Mesenchymal stem cell (in vitro differentiated cells and primary cell): Measurements from ENCODE around the gene CD27.

Source experiments
- DNase-seq: peaks from one replicate; pipeline ENCODE4 v3.0.0-alpha.2; 2013
- H2AFZ ChIP-seq: one replicate; pipeline ENCODE4 v1.6.1; 2013; ENCODE audit warnings: low read depth, mild to moderate bottlenecking, control low read depth, inconsistent platforms, low read length, moderate library complexity
- H2AK5ac ChIP-seq: 2 replicates; pipeline ENCODE4 v1.6.1; 2013; ENCODE audit warnings: low read length, moderate library complexity, mild to moderate bottlenecking, inconsistent platforms; ENCODE audit not compliant: severe bottlenecking
- H2BK120ac ChIP-seq: one replicate; pipeline ENCODE4 v1.6.1; 2013; ENCODE audit warnings: low read depth, mild to moderate bottlenecking, inconsistent platforms, low read length, moderate library complexity
- H2BK12ac ChIP-seq, 2 experiments: one replicate each; pipeline ENCODE4 v1.6.1; 2013; ENCODE audit warnings: inconsistent platforms in 2 of 2, low read length in 2 of 2, mild to moderate bottlenecking in 2 of 2, moderate library complexity in 2 of 2, control low read depth in 1 of 2
- H2BK15ac ChIP-seq: one replicate; pipeline ENCODE4 v1.6.1; 2013; ENCODE audit warnings: mild to moderate bottlenecking, low read depth, inconsistent platforms; ENCODE audit not compliant: poor library complexity, severe bottlenecking
- H2BK5ac ChIP-seq: 2 replicates; pipeline ENCODE4 v1.6.1; 2013; ENCODE audit warnings: low read depth, mild to moderate bottlenecking, low read length, control low read depth, inconsistent platforms; ENCODE audit not compliant: poor library complexity, severe bottlenecking
- H3K14ac ChIP-seq, 2 experiments: one replicate each; pipeline ENCODE4 v1.6.1; 2013; ENCODE audit warnings: inconsistent platforms in 2 of 2, low read length in 2 of 2, control low read depth in 1 of 2, mild to moderate bottlenecking in 1 of 2, moderate library complexity in 1 of 2
- H3K18ac ChIP-seq, 2 experiments: one replicate each; pipeline ENCODE4 v1.6.1; 2013; ENCODE audit warnings: inconsistent platforms in 2 of 2, low read length in 2 of 2, control low read depth in 1 of 2, low read depth in 1 of 2, mild to moderate bottlenecking in 1 of 2
- H3K23ac ChIP-seq, 2 experiments: one replicate each; pipeline ENCODE4 v1.6.1; 2013; ENCODE audit warnings: inconsistent platforms in 2 of 2, low read length in 2 of 2, mild to moderate bottlenecking in 2 of 2, moderate library complexity in 2 of 2, control low read depth in 1 of 2
- H3K27ac ChIP-seq: 2 replicates; pipeline ENCODE4 v1.5.1; 2013; ENCODE audit warnings: mild to moderate bottlenecking, moderate library complexity, low read length, control low read depth, inconsistent platforms; ENCODE audit not compliant: poor library complexity, severe bottlenecking
- H3K27me3 ChIP-seq, 2 experiments: 2 replicates each; pipeline versions ENCODE4 v1.6.1 to v1.7.0; 2013; ENCODE audit warnings: low read length in 2 of 2, mild to moderate bottlenecking in 2 of 2, moderate library complexity in 2 of 2, control low read depth in 1 of 2, inconsistent platforms in 1 of 2; ENCODE audit not compliant: control insufficient read depth in 1 of 2, insufficient read depth in 1 of 2
- H3K36me3 ChIP-seq, 2 experiments: 2 replicates each; pipeline versions ENCODE4 v1.6.1 to v1.7.0; 2013; ENCODE audit warnings: low read length in 2 of 2, control low read depth in 1 of 2, inconsistent platforms in 1 of 2, low read depth in 1 of 2, mild to moderate bottlenecking in 1 of 2; ENCODE audit not compliant: insufficient read depth in 2 of 2, control insufficient read depth in 1 of 2
- H3K4ac ChIP-seq, 2 experiments: one replicate each; pipeline ENCODE4 v1.6.1; 2013; ENCODE audit warnings: inconsistent platforms in 2 of 2, low read length in 2 of 2, mild to moderate bottlenecking in 2 of 2, moderate library complexity in 2 of 2, control low read depth in 1 of 2, low read depth in 1 of 2
- H3K4me1 ChIP-seq: 2 replicates; pipeline ENCODE4 v1.6.1; 2013; ENCODE audit warnings: low read depth, low read length, control low read depth; ENCODE audit not compliant: control insufficient read depth, insufficient read depth
- H3K4me2 ChIP-seq: 2 replicates; pipeline ENCODE4 v1.6.1; 2013; ENCODE audit warnings: low read length, mild to moderate bottlenecking, inconsistent platforms; ENCODE audit not compliant: poor library complexity, severe bottlenecking
- H3K4me3 ChIP-seq, 2 experiments: 2 replicates each; pipeline versions ENCODE4 v1.5.1 to v1.7.0; 2013; ENCODE audit warnings: low read length in 2 of 2, mild to moderate bottlenecking in 2 of 2, control low read depth in 1 of 2, low read depth in 1 of 2; ENCODE audit not compliant: insufficient read depth in 1 of 2
- H3K79me1 ChIP-seq: replicated peaks from 2 replicates; pipeline ENCODE4 v1.6.1; 2013; ENCODE audit warnings: mild to moderate bottlenecking, control low read depth, low read length, inconsistent platforms; ENCODE audit not compliant: poor library complexity, severe bottlenecking
- H3K9ac ChIP-seq: 2 replicates; pipeline ENCODE4 v1.7.0; 2013; ENCODE audit warnings: mild to moderate bottlenecking, low read length, moderate library complexity
- H3K9me3 ChIP-seq: 2 replicates; pipeline ENCODE4 v1.7.0; 2013; ENCODE audit warnings: mild to moderate bottlenecking, low read length; ENCODE audit not compliant: control insufficient read depth
- H4K8ac ChIP-seq: one replicate; pipeline ENCODE4 v1.6.1; 2013; ENCODE audit warnings: inconsistent platforms, mild to moderate bottlenecking, low read length, moderate library complexity
- H4K91ac ChIP-seq: one replicate; pipeline ENCODE4 v1.6.1; 2013; ENCODE audit warnings: mild to moderate bottlenecking, low read length, inconsistent platforms
- WGBS: methylation state at CpG from one replicate; pipeline ENCODE4 v1.1.7; 2013; ENCODE audit warnings: mixed read lengths; 5-methylcytosine and 5-hydroxymethylcytosine counted together

Gene CD27

DNA sequence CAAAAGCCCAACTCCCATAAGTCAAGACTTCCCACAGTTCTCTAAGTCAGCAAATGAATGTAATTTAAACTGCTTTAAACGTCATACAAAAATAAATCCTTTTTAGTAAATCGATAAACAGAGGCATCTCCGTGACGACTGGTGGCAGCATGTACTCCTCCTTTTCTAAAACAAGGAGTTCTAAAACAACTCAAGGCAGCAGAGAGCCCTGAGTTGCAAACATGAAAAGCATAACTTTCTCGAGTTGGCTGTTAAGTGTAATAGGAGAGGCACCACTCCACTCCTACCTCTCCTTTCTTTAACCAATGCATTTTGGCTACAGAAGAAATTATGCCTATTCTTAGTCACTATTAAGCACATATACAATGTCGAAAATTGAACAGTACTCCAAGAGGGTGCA, 38.8 kb upstream of the CD27 start:
- no peak overlapping the region for H4K8ac ChIP-seq
- H2BK120ac ChIP-seq = no peak overlapping the region
- H3K9ac ChIP-seq = no peak overlapping the region
- H3K4me1 ChIP-seq = no peaks in the 10 kb centered on the region
- H3K23ac ChIP-seq = no peak overlapping the region
- H3K27me3 ChIP-seq = no peaks in the 10 kb centered on the region
- H3K4me3 ChIP-seq = no peak overlapping the region
- H4K91ac ChIP-seq = no peak overlapping the region
- H3K9me3 ChIP-seq = peaks cover 6% of the 10 kb centered on the region
- no peak overlapping the region for H3K18ac ChIP-seq
- H2BK15ac ChIP-seq = no peak overlapping the region
- H2BK12ac ChIP-seq = no peak overlapping the region
- no peak overlapping the region for H2BK5ac ChIP-seq
- peaks cover 0 to 23% of the 10 kb centered on the region in 2 experiments for H3K36me3 ChIP-seq
- H3K14ac ChIP-seq = no peak overlapping the region
- DNase-seq = no peak
- no peak overlapping the region for H3K4ac ChIP-seq
- H3K4me2 ChIP-seq = no peak overlapping the region
- H2AFZ ChIP-seq = no peak overlapping the region
- 91% methylated on average over 6 of the region's 6 CpGs for WGBS
- H3K79me1 ChIP-seq = no peaks in the 10 kb centered on the region
- no peak overlapping the region for H2AK5ac ChIP-seq
- no peak overlapping the region for H3K27ac ChIP-seq

DNA sequence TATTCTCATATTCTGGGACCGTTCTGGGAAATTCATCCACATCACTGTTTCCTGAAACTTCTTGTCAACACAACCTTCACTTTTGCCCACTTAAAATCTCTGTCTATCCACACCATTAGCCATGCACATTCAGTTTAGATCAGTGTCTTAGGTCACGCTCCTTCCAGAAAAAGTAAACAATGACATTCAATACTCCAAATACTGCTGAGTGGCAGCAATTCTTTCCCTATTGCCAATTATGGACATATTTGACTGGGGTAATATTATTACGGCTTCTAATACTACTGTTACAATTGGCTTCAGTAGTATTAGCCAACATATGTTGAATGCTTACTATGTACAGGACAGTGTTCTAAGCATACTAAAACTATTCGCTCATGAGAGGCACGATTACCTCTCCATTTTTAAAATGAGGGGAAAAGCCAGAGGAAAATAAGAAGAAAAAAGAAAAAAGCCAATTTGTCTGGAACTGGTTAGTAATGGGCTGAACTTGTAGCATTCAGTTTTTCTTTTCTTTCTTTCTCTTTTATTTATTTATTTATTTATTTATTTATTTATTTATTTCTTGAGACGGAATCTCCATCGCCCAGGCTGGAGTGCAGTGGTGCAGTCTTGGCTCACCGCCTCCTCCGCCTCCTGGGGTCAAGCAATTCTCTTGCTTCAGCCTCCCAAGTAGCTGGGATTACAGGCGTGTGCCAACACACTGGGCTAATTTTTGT, 37.4 kb upstream of the CD27 start:
- Histone ChIP-seq H2AFZ (no peak overlapping the region), H3K4me2 (no peak overlapping the region), H3K4me1 (no peaks in the 10 kb centered on the region), H3K9me3 (peaks cover 6% of the 10 kb centered on the region), H2BK12ac (no peak overlapping the region), H4K91ac (no peak overlapping the region), H3K4me3 (no peak overlapping the region), H3K79me1 (no peaks in the 10 kb centered on the region), H3K18ac (no peak overlapping the region), H2BK5ac (no peak overlapping the region), H3K9ac (no peak overlapping the region), H3K23ac (no peak overlapping the region), H3K36me3 (peaks cover 0 to 19% of the 10 kb centered on the region in 2 experiments), H2BK15ac (no peak overlapping the region), H3K4ac (no peak overlapping the region), H4K8ac (no peak overlapping the region), H3K14ac (no peak overlapping the region), H2AK5ac (no peak overlapping the region), H2BK120ac (no peak overlapping the region), H3K27ac (no peak overlapping the region), H3K27me3 (no peaks in the 10 kb centered on the region)
- WGBS = 86% methylated on average over 7 of the region's 10 CpGs
- DNase-seq = no peak

- H3K4me2 ChIP-seq = no peak overlapping the region
- H3K79me1 ChIP-seq = no peaks in the 10 kb centered on the region
- no peak overlapping the region for H2BK12ac ChIP-seq
- H3K4me1 ChIP-seq = peaks cover 1% of the 10 kb centered on the region
- H3K27me3 ChIP-seq = no peaks in the 10 kb centered on the region
- H4K8ac ChIP-seq = no peak overlapping the region
- H3K18ac ChIP-seq = no peak overlapping the region
- H3K14ac ChIP-seq = no peak overlapping the region
- H3K36me3 ChIP-seq = peaks cover 0 to 16% of the 10 kb centered on the region in 2 experiments
- no peak overlapping the region for H2BK15ac ChIP-seq
- no peak overlapping the region for H3K27ac ChIP-seq
- H2AK5ac ChIP-seq = no peak overlapping the region
- DNase-seq = no peak
- H3K9ac ChIP-seq = no peak overlapping the region
- no peak overlapping the region for H2BK120ac ChIP-seq
- no peak overlapping the region for H2BK5ac ChIP-seq
- no peak overlapping the region for H4K91ac ChIP-seq
- H3K4ac ChIP-seq = no peak overlapping the region
- H3K4me3 ChIP-seq = no peak overlapping the region
- peaks cover 5% of the 10 kb centered on the region for H3K9me3 ChIP-seq
- H2AFZ ChIP-seq = no peak overlapping the region
- 94% methylated on average over 3 of the region's 3 CpGs for WGBS
- H3K23ac ChIP-seq = no peak overlapping the region
Observed at GRCh38 chr12:6416596-6416995, 28.2 kb upstream of the CD27 start.

DNA sequence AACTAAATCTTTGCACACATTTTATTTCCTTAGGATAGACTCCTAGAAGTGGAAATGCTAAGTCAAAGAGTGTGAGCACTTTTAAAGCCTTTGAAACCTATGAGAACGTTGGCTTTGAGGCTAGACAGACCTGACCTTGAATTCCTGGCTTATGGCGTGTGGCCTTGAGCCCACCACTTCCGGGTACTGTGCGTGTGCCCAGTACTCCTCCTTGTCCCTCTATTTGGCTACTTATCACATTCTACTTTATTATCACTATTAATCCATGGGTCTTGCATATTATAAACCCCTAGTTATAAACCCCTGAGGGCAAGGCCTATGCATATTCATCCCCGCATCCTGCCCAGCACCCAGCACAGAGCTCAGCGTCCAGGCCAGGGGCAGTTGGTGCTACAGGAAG, 26.0 kb upstream of the CD27 start:
- H3K9me3 ChIP-seq = peaks cover 5% of the 10 kb centered on the region
- no peak overlapping the region for H2BK120ac ChIP-seq
- H3K18ac ChIP-seq = no peak overlapping the region
- H3K36me3 ChIP-seq = peaks cover 0 to 14% of the 10 kb centered on the region in 2 experiments
- no peak overlapping the region for H3K23ac ChIP-seq
- no peak overlapping the region for H4K8ac ChIP-seq
- no peaks in the 10 kb centered on the region for H3K27me3 ChIP-seq
- no peak overlapping the region for H2BK5ac ChIP-seq
- H4K91ac ChIP-seq = no peak overlapping the region
- no peak overlapping the region for H2AK5ac ChIP-seq
- no peak overlapping the region for H3K4ac ChIP-seq
- no peak for DNase-seq
- H3K79me1 ChIP-seq = no peaks in the 10 kb centered on the region
- no peak overlapping the region for H2AFZ ChIP-seq
- H2BK12ac ChIP-seq = no peak overlapping the region
- no peak overlapping the region for H3K9ac ChIP-seq
- no peak overlapping the region for H3K14ac ChIP-seq
- 82% methylated on average over 6 of the region's 6 CpGs for WGBS
- no peak overlapping the region for H3K27ac ChIP-seq
- H3K4me3 ChIP-seq = no peak overlapping the region
- peaks cover 1% of the 10 kb centered on the region for H3K4me1 ChIP-seq
- no peak overlapping the region for H2BK15ac ChIP-seq
- H3K4me2 ChIP-seq = no peak overlapping the region
